ENCODE results near the gene ATG10. TPM values are rescaled to one million over a fixed set of nuclear protein-coding genes. Genes with fewer than 3 reads are reported as not detected.

Gene ATG10
- polyA plus RNA-seq (2013, experiment 1 of 2): 7.5 TPM
- polyA plus RNA-seq (2013, experiment 2 of 2): 6.5 TPM

GRCh38 chr5:81971712-81972491, at the start of gene ATG10:
Gene ATG10, plus strand, starts transcription at chr5:81972023. Its CDS starts 15,548 bp downstream, at chr5:81987571.
- H3K27ac ChIP-seq (ENCODE audit: low read depth, low read length): peak within 1 kb of the TSS; percentile 95
- H3K23ac ChIP-seq (ENCODE audit: low read length): no peak within 1 kb of the TSS
- no peak within 1 kb of the TSS for H2BK120ac ChIP-seq (ENCODE audit: low read depth, low read length)
- no CpG with 5 or more reads among the region's 77 CpGs for WGBS (ENCODE audit: extremely low coverage, insufficient coverage, low lambda C conversion rate)
- peak within 1 kb of the TSS; percentile 88 for H4K8ac ChIP-seq (ENCODE audit: low read depth, low read length)
- DNase-seq: peak; percentile 97
- H3K9ac ChIP-seq (ENCODE audit: low read length): peak within 1 kb of the TSS; percentile 83
- H3K4ac ChIP-seq (ENCODE audit: low read depth, low read length): peak within 1 kb of the TSS; percentile 76
- peak within 1 kb of the TSS; percentile 18 for H2BK5ac ChIP-seq (ENCODE audit: low read length)
- H3K27me3 ChIP-seq (ENCODE audit: insufficient read depth, low read length, poor library complexity): no peaks in the 10 kb centered on the region
- peak within 1 kb of the TSS; percentile 92 for H4K5ac ChIP-seq (ENCODE audit: low read length)
- no peak within 1 kb of the TSS for H2AK5ac ChIP-seq (ENCODE audit: low read length)
- peak within 1 kb of the TSS; percentile 91 for H3K56ac ChIP-seq (ENCODE audit: low read length)
- no peaks in the 10 kb centered on the region for H3K36me3 ChIP-seq (ENCODE audit: control insufficient read depth, insufficient read depth, low read length)
- no peaks in the 10 kb centered on the region for H3K79me1 ChIP-seq (ENCODE audit: low read length)
- no peaks in the 10 kb centered on the region for H3K4me1 ChIP-seq (ENCODE audit: control insufficient read depth, low read depth, low read length)
- peak within 1 kb of the TSS; percentile 87 for H2BK15ac ChIP-seq (replicated peaks; ENCODE audit: low read depth)
- H3K18ac ChIP-seq (ENCODE audit: low read length): peak within 1 kb of the TSS; percentile 82
- no peaks in the 10 kb centered on the region for H3K79me2 ChIP-seq (ENCODE audit: control insufficient read depth, insufficient read depth, low read length)
- peak within 1 kb of the TSS; percentile 51 for H3K4me3 ChIP-seq (ENCODE audit: low read length)
- peak within 1 kb of the TSS; percentile 51 for H3K4me2 ChIP-seq (ENCODE audit: low read length)

- Histone ChIP-seq H3K36me3 (ENCODE audit: control insufficient read depth, insufficient read depth, low read length) (no peaks in the 10 kb centered on the region), H3K79me1 (ENCODE audit: low read length) (no peaks in the 10 kb centered on the region), H3K18ac (ENCODE audit: low read length) (no peak overlapping the region), H3K4me2 (ENCODE audit: low read length) (no peak overlapping the region), H2BK15ac (replicated peaks; ENCODE audit: low read depth) (no peak overlapping the region), H3K27me3 (ENCODE audit: insufficient read depth, low read length, poor library complexity) (no peaks in the 10 kb centered on the region), H4K8ac (ENCODE audit: low read depth, low read length) (no peak overlapping the region), H2BK120ac (ENCODE audit: low read depth, low read length) (no peak overlapping the region), H3K4me1 (ENCODE audit: control insufficient read depth, low read depth, low read length) (no peaks in the 10 kb centered on the region), H4K5ac (ENCODE audit: low read length) (no peak overlapping the region), H3K9ac (ENCODE audit: low read length) (no peak overlapping the region), H2AK5ac (ENCODE audit: low read length) (no peak overlapping the region), H3K4me3 (ENCODE audit: low read length) (no peak overlapping the region), H3K4ac (ENCODE audit: low read depth, low read length) (no peak overlapping the region), H3K79me2 (ENCODE audit: control insufficient read depth, insufficient read depth, low read length) (no peaks in the 10 kb centered on the region), H3K56ac (ENCODE audit: low read length) (no peak overlapping the region), H2BK5ac (ENCODE audit: low read length) (no peak overlapping the region), H3K27ac (ENCODE audit: low read depth, low read length) (no peak overlapping the region), H3K23ac (ENCODE audit: low read length) (no peak overlapping the region)
- no peak for DNase-seq
- WGBS (ENCODE audit: extremely low coverage, insufficient coverage, low lambda C conversion rate): no CpG with 5 or more reads among the region's 4 CpGs
Observed at GRCh38 chr5:81922854-81923279, 49.0 kb upstream of the ATG10 start.

- Histone ChIP-seq H3K27me3 (ENCODE audit: insufficient read depth, low read length, poor library complexity) (no peaks in the 10 kb centered on the region), H2AK5ac (ENCODE audit: low read length) (no peak overlapping the region), H3K18ac (ENCODE audit: low read length) (no peak overlapping the region), H2BK5ac (ENCODE audit: low read length) (no peak overlapping the region), H3K36me3 (ENCODE audit: control insufficient read depth, insufficient read depth, low read length) (no peaks in the 10 kb centered on the region), H3K4me3 (ENCODE audit: low read length) (no peak overlapping the region), H4K5ac (ENCODE audit: low read length) (no peak overlapping the region), H3K4ac (ENCODE audit: low read depth, low read length) (no peak overlapping the region), H3K9ac (ENCODE audit: low read length) (no peak overlapping the region), H3K79me1 (ENCODE audit: low read length) (no peaks in the 10 kb centered on the region), H3K79me2 (ENCODE audit: control insufficient read depth, insufficient read depth, low read length) (no peaks in the 10 kb centered on the region), H3K56ac (ENCODE audit: low read length) (no peak overlapping the region), H2BK120ac (ENCODE audit: low read depth, low read length) (no peak overlapping the region), H3K4me2 (ENCODE audit: low read length) (no peak overlapping the region), H3K27ac (ENCODE audit: low read depth, low read length) (no peak overlapping the region), H3K4me1 (ENCODE audit: control insufficient read depth, low read depth, low read length) (no peaks in the 10 kb centered on the region), H2BK15ac (replicated peaks; ENCODE audit: low read depth) (no peak overlapping the region), H4K8ac (ENCODE audit: low read depth, low read length) (no peak overlapping the region), H3K23ac (ENCODE audit: low read length) (no peak overlapping the region)
- WGBS (ENCODE audit: extremely low coverage, insufficient coverage, low lambda C conversion rate): no CpG with 5 or more reads among the region's 4 CpGs
- no peak for DNase-seq
Observed at GRCh38 chr5:81924442-81924841, 47.4 kb upstream of the ATG10 start.

GRCh38 chr5:81925009-81925408, 46.8 kb upstream of the ATG10 start:
- Histone ChIP-seq H3K36me3 (ENCODE audit: control insufficient read depth, insufficient read depth, low read length) (no peaks in the 10 kb centered on the region), H3K27me3 (ENCODE audit: insufficient read depth, low read length, poor library complexity) (no peaks in the 10 kb centered on the region), H2BK15ac (replicated peaks; ENCODE audit: low read depth) (no peak overlapping the region), H3K23ac (ENCODE audit: low read length) (no peak overlapping the region), H4K8ac (ENCODE audit: low read depth, low read length) (no peak overlapping the region), H2BK120ac (ENCODE audit: low read depth, low read length) (no peak overlapping the region), H3K4ac (ENCODE audit: low read depth, low read length) (no peak overlapping the region), H3K18ac (ENCODE audit: low read length) (no peak overlapping the region), H4K5ac (ENCODE audit: low read length) (no peak overlapping the region), H3K27ac (ENCODE audit: low read depth, low read length) (no peak overlapping the region), H3K4me1 (ENCODE audit: control insufficient read depth, low read depth, low read length) (no peaks in the 10 kb centered on the region), H3K4me3 (ENCODE audit: low read length) (no peak overlapping the region), H3K4me2 (ENCODE audit: low read length) (no peak overlapping the region), H3K79me1 (ENCODE audit: low read length) (no peaks in the 10 kb centered on the region), H3K9ac (ENCODE audit: low read length) (no peak overlapping the region), H2AK5ac (ENCODE audit: low read length) (no peak overlapping the region), H2BK5ac (ENCODE audit: low read length) (no peak overlapping the region), H3K79me2 (ENCODE audit: control insufficient read depth, insufficient read depth, low read length) (no peaks in the 10 kb centered on the region), H3K56ac (ENCODE audit: low read length) (no peak overlapping the region)
- no peak for DNase-seq
- WGBS (ENCODE audit: extremely low coverage, insufficient coverage, low lambda C conversion rate): no CpG with 5 or more reads among the region's 4 CpGs

- Histone ChIP-seq H2AK5ac (ENCODE audit: low read length) (no peak overlapping the region), H3K4me2 (ENCODE audit: low read length) (no peak overlapping the region), H3K36me3 (ENCODE audit: control insufficient read depth, insufficient read depth, low read length) (no peaks in the 10 kb centered on the region), H4K5ac (ENCODE audit: low read length) (no peak overlapping the region), H3K4me3 (ENCODE audit: low read length) (no peak overlapping the region), H3K23ac (ENCODE audit: low read length) (no peak overlapping the region), H3K4me1 (ENCODE audit: control insufficient read depth, low read depth, low read length) (no peaks in the 10 kb centered on the region), H3K9ac (ENCODE audit: low read length) (no peak overlapping the region), H2BK5ac (ENCODE audit: low read length) (no peak overlapping the region), H2BK15ac (replicated peaks; ENCODE audit: low read depth) (no peak overlapping the region), H3K27ac (ENCODE audit: low read depth, low read length) (no peak overlapping the region), H3K56ac (ENCODE audit: low read length) (no peak overlapping the region), H3K27me3 (ENCODE audit: insufficient read depth, low read length, poor library complexity) (no peaks in the 10 kb centered on the region), H3K18ac (ENCODE audit: low read length) (no peak overlapping the region), H3K79me2 (ENCODE audit: control insufficient read depth, insufficient read depth, low read length) (no peaks in the 10 kb centered on the region), H3K4ac (ENCODE audit: low read depth, low read length) (no peak overlapping the region), H2BK120ac (ENCODE audit: low read depth, low read length) (no peak overlapping the region), H4K8ac (ENCODE audit: low read depth, low read length) (no peak overlapping the region), H3K79me1 (ENCODE audit: low read length) (no peaks in the 10 kb centered on the region)
- DNase-seq: no peak
- WGBS (ENCODE audit: extremely low coverage, insufficient coverage, low lambda C conversion rate): no CpG with 5 or more reads among the region's 7 CpGs
Observed at GRCh38 chr5:81925981-81926380, 45.8 kb upstream of the ATG10 start.
